CD4-positive, alpha-beta T cell treated with Interleukin-17A for 4 hours (primary cell): ENCODE data around the gene ERVMER34-1.
A peak's percentile ranks its signal among the peaks of the same experiment; 100 is the strongest.

Experiments used
- DNase-seq: peaks from one replicate; pipeline ENCODE4 v3.0.0-alpha.2; 2020; ENCODE audit warnings: mixed read lengths

ERVMER34-1 gene

GRCh38 chr4:52750819-52751486 is at the start of gene ERVMER34-1:
TSS of gene ERVMER34-1 (minus strand) at chr4:52751425. CDS start at chr4:52745520, 5,905 bp downstream.
- peak; percentile 5 for DNase-seq

- DNase-seq: no peak
Observed at GRCh38 chr4:52799813-52800212, 48.6 kb upstream of the ERVMER34-1 start.

- DNase-seq: no peak
Observed at GRCh38 chr4:52795533-52795932, 44.3 kb upstream of the ERVMER34-1 start.

DNA sequence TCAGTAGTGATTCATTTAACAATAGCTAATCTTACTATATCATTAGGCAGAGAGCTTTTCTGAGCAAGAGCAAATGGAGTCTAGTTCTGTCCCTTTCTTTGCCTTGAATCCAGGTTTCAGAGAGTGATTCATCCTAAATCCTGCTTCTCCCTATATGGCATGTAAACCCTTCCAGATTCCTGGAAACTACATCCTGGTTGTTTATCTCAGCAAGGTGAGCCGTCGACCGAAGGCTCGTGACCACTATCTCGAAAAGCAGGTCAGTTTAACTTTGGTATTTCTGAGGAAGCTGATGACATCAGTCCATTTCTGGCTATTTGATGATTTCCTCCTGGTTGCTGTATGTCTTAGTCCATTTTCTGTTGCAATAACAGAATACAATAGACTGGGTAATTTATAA is 40.7 kb upstream of the ERVMER34-1 start:
- DNase-seq: no peak

DNA sequence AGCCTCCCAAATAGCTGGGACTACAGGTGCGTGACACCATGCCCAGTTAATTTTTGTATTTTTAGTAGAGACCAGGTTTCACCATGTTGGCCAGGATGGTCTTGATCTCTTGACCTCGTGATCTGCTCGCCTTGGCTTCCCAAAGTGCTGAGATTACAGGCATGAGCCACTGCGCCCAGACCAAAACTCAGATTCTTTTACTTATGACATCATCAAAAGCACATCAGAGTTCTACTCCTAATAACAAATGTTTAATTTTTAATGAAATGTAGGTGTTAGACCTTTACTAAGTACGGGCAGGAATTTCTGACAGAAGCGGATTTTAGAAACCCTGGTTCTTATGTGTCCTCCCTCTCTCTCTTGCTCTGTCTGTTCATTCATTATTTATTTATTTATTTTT is 38.5 kb upstream of the ERVMER34-1 start:
- DNase-seq: no peak

GRCh38 chr4:52788806-52789205 is 37.6 kb upstream of the ERVMER34-1 start:
- DNase-seq: no peak

- no peak for DNase-seq
Observed at GRCh38 chr4:52783069-52783468, 31.8 kb upstream of the ERVMER34-1 start.

DNA sequence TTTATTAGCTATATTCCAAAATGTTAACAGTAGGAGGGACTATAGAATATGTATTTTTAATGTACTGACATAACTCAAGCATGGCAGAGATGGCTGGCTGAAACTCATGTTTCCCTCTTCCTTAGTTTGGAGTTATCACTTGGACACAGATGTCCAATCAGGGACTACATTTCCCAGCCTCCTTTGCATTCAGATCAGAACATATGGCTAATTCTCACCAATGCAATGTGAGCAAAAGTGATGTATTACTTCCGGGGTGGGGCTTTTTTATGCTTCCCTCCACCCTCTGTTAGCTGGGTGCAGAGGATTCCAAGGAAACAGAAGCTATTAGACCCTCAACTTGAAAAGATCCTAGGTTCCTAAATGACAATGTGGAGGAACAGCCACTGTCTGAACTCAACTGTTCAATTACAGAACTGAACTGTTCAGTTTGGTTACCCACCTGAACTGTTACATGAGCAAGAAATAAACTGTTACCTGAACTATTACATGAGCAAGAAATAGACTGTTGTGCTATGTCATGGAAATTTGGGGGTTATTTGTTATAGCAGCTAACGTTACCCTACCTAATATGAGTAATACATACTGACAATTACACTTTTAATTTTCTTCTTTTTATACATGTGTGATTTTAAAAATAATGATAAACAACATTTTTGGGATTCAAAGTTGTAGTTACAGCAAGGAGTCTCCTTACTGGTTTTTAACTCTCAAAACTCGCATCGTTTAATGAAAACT is 29.6 kb upstream of the ERVMER34-1 start:
- no peak for DNase-seq

DNA sequence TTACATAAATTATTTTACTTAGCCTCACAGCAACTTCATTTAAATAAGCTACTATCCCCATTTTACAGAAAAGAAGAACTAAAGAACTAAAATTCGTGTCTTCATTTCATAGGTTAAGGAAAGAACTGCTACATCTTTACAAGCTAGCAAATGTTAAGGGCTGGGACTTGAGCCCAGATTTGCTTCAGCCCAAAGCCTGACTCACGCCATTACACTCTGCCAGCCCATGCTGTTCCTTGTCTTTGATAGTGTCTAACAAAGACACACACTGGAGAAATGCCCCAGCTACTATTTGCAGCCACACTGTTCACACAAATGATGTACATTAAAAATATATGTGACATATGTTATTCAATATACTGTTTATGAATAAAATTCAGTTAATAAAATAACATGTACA is 29.0 kb upstream of the ERVMER34-1 start:
- no peak for DNase-seq

DNA sequence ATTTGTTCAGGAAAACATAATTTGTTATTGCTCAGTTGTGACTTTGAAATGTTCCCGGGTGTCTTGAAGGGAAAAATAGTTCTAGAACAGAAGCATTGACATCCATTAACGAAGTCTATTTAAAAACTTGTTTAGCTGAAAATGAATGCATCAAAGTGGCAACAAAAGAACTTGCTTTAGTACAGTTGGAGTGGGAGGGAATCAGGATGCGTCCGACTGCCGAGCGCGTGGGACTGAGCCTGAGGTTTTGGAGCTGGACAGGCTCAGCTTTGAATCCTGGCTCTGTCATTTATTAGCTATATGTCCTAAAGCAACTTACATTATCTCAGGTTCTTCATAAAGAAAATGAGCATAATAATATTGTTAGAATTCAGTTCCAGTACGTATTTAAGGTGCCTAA is 9.0 kb upstream of the ERVMER34-1 start:
- DNase-seq: no peak

- DNase-seq: no peak
Observed at GRCh38 chr4:52755426-52755825, 4.2 kb upstream of the ERVMER34-1 start.

GRCh38 chr4:52752936-52753335 is 1.7 kb upstream of the ERVMER34-1 start:
- no peak for DNase-seq

GRCh38 chr4:52751487-52751911 is 274 bp upstream of the ERVMER34-1 start:
- DNase-seq: no peak

GRCh38 chr4:52750213-52750612 is 1.0 kb downstream of the ERVMER34-1 start:
- no peak for DNase-seq

DNA sequence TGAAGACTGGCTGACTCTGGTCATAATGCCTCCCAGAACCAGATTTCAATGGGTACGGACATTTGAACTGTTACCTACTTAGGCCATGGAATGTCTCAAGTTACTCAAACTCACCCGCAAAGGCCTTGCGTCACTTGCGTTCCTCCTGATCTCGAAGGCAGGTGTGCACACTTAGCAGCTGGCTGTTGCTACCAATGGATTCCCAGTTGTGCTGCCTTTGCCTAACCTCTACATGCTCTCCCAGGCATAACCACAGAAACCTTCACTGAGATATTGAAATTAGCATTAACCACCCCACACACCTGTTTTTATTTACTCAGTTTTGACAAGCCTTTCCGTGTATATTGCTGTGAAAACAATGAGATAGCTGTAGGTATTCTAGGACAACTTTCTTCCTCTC is 2.8 kb downstream of the ERVMER34-1 start:
- no peak for DNase-seq

- no peak for DNase-seq
Observed at GRCh38 chr4:52744588-52744987, 6.6 kb downstream of the ERVMER34-1 start.

GRCh38 chr4:52743444-52744019 is 7.7 kb downstream of the ERVMER34-1 start:
- no peak for DNase-seq

GRCh38 chr4:52729586-52729985 is 21.6 kb downstream of the ERVMER34-1 start:
- DNase-seq: no peak

- DNase-seq: no peak
Observed at GRCh38 chr4:52728691-52729240, 22.5 kb downstream of the ERVMER34-1 start.

- DNase-seq: no peak
Observed at GRCh38 chr4:52726826-52727580, 24.2 kb downstream of the ERVMER34-1 start.

GRCh38 chr4:52721968-52722815 is 29.0 kb downstream of the ERVMER34-1 start:
- DNase-seq: peak; percentile 94

GRCh38 chr4:52718123-52718522 is 33.1 kb downstream of the ERVMER34-1 start:
- DNase-seq: no peak
